GM23338 (cell line): ENCODE data around the gene UHRF1.

Experiments used
- CREB1 ChIP-seq: fragments of 250-450 bp; sonication (Bioruptor Pico); IDR thresholded peaks from 2 replicates; pipeline ENCODE4 v1.5.0; 2020; ENCODE audit warnings: low read depth, mild to moderate bottlenecking, moderate library complexity
- CTCF ChIP-seq, 2 experiments: fragments of 200-600 bp in 1 of 2; sonication (generic) in 1 of 2; conservative IDR thresholded peaks; 2 replicates each; pipeline versions ENCODE4 v1.5.1 to v1.6.1; 2016 to 2017; ENCODE audit warnings: antibody characterized with exemption in 2 of 2, low read depth in 2 of 2, mild to moderate bottlenecking in 2 of 2, moderate library complexity in 1 of 2
- ETS1 ChIP-seq: IDR thresholded peaks from 2 replicates; pipeline ENCODE4 v1.6.1; 2016; ENCODE audit warnings: antibody characterized with exemption
- EZH2 ChIP-seq: fragments of 200-600 bp; sonication (generic); IDR thresholded peaks from one replicate; pipeline ENCODE4 v1.8.0; 2017; ENCODE audit warnings: antibody characterized with exemption, mild to moderate bottlenecking, low read depth; ENCODE audit not compliant: unreplicated experiment
- EZH2phosphoT487 ChIP-seq: fragments of 200-600 bp; sonication (generic); IDR thresholded peaks from one replicate; pipeline ENCODE4 v1.8.1; 2018; ENCODE audit warnings: antibody characterized with exemption; ENCODE audit not compliant: unreplicated experiment
- NANOG ChIP-seq: IDR thresholded peaks from 2 replicates; pipeline ENCODE4 v1.6.1; 2016; ENCODE audit warnings: antibody characterized with exemption, borderline replicate concordance
- POLR2AphosphoS5 ChIP-seq: IDR thresholded peaks from 2 replicates; pipeline ENCODE4 v1.6.1; 2016; ENCODE audit warnings: antibody characterized with exemption, low read depth
- REST ChIP-seq: IDR thresholded peaks from one replicate; pipeline ENCODE4 v1.6.1; 2018; ENCODE audit warnings: antibody characterized with exemption; ENCODE audit not compliant: unreplicated experiment

DNA sequence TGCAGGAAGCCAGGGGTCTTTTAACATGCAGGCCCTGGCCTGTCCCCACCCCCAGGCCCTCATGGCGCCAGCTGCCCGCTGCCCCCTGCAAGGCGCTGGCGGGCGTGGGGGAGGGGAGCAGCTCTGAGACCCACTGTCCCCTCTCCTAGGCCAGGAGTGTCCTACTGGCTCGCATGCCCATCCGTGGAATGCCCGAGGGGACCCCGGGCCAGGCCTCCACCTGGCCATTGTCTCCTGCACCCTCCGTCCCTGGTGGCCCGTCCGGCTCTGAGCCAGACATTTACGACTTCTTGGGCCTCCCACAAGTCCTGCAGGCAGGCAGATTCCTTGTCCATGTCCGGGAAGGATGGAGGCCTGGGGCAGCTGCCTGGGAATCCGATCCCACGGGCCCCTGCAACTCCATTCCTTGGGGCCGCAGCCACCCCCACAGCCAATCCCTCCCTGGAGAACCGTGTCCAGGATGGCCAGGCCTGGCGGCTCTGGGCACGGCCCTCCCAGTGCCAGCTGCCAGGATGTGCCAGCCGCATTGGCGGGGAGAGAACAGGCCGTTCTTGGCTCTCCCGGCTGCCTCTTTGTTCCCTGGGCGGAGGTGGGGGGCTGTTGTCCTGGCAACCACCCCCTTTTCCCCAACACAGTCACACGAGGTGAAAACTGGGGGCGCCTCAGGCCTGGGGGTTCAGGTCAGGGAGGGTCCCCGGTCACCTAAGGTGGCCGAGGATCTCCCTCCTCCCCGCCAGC lies 31.4 kb upstream of the UHRF1 start:
- TF ChIP-seq CTCF (conservative IDR thresholded peaks at IDR 0.05; ENCODE audit: low read depth in 2 of 2): no peak
- TF ChIP-seq EZH2phosphoT487: no peak
- TF ChIP-seq POLR2AphosphoS5: no peak
- TF ChIP-seq EZH2: no peak
- TF ChIP-seq REST: no peak
- no peak for TF ChIP-seq CREB1
- no peak for TF ChIP-seq ETS1
- TF ChIP-seq NANOG: no peak
